Fibroblast of skin of abdomen (primary cell): Measurements from ENCODE around the gene CH25H.

ENCODE experiments used
- DNase-seq: peaks from one replicate; pipeline ENCODE4 v3.0.0-alpha.2; 2013

The CH25H gene

GRCh38 chr10:89228962-89229361 is 21.8 kb upstream of the CH25H start:
- no peak for DNase-seq

GRCh38 chr10:89228146-89228545 is 21.0 kb upstream of the CH25H start:
- no peak for DNase-seq

DNA sequence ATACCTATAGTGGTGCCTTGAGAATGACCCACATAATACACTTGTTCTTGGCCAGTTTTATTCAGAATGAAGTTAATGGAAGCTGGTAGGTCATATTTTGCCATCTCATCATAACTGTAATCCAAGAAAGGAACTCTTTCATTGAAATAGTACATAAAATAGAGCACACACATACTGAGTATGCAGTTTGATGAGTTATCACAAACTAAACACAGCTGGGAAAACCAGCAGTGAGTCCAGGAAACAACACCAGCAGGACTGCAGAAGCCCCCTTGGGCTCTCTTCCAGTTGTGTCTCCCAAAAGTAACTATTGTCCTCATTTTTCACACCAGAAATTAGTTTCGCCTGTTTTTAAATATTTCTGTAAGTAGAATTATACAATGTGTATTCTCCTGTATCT is 19.8 kb upstream of the CH25H start:
- no peak for DNase-seq

- DNase-seq: no peak
These were observed 17.8 kb upstream of the CH25H start for GRCh38 chr10:89224739-89225443.

- DNase-seq: no peak
These were observed 14.8 kb upstream of the CH25H start for GRCh38 chr10:89221919-89222318.

GRCh38 chr10:89219513-89220218 is 12.5 kb upstream of the CH25H start:
- DNase-seq: no peak

- peak; percentile 63 for DNase-seq
These were observed 10.2 kb upstream of the CH25H start for GRCh38 chr10:89217057-89217990.

DNA sequence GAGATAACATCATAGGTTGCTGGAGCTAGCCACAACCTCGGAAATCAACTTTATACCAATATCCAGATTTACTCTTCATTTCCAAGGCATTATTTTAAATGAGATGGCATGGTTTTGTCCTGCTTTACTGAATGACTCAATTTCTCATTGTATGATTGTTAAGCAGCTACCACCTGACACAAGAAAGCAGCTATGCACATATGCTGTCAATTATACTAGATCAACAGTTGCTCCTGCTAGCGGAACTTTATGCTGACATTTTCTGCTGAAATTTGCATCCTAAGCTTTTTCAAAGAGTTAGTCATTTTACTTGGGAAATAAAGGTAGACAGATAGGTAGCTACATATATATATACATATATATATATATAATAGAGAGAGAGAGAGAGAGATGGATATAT is 8.9 kb upstream of the CH25H start:
- peak; percentile 50 for DNase-seq

GRCh38 chr10:89215511-89215910 is 8.4 kb upstream of the CH25H start:
- no peak for DNase-seq

DNA sequence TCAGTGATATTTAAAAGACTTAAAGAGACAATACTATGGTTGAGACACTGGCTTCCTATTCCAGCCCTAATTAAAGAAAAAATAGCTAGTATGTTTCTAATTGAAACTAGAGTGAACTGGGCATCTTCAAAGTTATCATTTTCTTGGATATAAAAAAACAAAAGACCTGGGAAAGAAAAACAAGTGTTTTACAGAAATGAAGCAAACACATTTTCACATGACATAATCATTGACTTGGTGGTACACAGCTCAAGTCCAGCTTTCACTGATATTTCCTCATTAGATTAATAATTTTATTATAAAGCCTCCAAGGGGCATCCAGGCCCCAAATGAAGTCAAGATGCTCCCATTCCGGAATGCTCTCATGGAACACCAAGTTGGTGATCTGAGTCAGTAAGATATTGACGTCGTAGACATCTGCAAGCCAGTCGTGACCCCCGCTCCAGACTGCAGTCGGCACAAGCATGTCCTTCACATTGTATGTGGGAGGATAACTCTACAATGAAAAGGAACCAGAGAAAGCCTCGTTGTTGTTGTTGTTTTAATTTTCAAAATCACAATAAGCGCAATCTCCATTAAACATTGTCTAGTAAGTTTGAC is 7.5 kb upstream of the CH25H start:
- DNase-seq: peak; percentile 48

GRCh38 chr10:89213191-89213808 is 6.2 kb upstream of the CH25H start:
- DNase-seq: peak; percentile 51

- no peak for DNase-seq
These were observed 3.8 kb upstream of the CH25H start for GRCh38 chr10:89210794-89211425.

GRCh38 chr10:89209718-89210117 is 2.6 kb upstream of the CH25H start:
- DNase-seq: no peak

- no peak for DNase-seq
These were observed 859 bp upstream of the CH25H start for GRCh38 chr10:89207801-89208551.

DNA sequence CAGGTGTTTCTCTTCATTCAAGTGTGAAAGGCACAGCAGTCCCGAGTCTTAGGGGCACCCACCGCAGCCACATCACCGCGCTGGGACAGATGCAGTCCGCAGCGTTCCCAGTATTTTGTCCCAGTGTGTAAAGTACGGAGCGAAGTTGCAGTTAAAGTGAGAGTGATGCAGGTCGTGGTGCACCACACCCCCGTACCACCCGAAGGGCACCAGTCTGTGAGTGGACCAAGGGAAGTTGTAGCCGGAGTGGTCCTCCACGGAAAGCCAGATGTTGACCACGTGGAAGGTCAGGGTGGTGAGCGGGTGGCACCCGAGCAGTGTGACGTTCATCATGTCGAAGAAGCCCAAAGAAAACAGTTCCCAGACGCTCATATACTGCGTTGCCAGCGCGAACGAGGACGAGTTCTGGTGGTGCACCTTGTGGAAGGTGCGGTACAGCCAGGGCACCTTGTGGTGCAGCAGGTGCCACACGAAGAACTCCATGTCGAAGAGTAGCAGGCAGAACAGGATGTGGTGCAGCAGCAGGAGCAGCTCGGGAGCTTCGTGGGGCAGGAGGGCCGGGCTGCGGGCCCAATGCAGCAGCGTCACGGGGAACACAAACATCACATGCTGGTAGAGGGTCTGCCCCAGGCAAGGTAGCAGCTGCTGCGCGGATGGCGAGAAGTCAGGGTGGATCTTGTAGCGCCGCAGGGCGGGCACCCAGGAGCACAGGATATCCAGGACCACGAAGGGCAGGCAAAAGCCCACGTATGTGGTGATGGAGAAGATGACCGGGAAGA is 526 bp downstream of the CH25H start:
- DNase-seq: no peak

DNA sequence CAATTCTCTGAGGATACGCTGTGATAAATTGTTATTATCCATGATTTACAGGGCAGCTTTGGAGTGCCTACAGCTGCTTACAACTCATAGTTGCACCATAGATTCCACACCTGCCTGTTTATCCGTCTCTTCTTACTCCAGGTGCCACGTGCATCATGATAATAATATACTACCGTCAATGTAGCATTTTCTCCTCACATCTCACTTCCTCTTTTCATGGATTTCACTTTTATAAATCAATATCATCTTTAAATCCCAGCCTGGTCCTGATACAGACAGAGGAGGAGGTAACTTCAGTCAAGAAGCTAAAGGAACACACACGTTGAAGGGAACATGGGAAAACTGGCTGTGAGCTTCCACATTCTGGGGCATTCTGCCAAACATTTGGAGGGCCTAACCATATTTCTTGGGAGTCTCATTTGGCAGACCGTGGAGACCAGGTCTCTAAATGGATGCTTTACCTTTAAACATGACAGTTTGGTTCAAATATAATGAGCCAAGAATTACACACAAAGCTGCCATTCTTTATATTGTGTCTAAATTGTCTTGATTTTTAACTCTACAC is 2.4 kb downstream of the CH25H start:
- peak; percentile 78 for DNase-seq

- DNase-seq: peak; percentile 57
These were observed 3.9 kb downstream of the CH25H start for GRCh38 chr10:89203237-89203636.

DNA sequence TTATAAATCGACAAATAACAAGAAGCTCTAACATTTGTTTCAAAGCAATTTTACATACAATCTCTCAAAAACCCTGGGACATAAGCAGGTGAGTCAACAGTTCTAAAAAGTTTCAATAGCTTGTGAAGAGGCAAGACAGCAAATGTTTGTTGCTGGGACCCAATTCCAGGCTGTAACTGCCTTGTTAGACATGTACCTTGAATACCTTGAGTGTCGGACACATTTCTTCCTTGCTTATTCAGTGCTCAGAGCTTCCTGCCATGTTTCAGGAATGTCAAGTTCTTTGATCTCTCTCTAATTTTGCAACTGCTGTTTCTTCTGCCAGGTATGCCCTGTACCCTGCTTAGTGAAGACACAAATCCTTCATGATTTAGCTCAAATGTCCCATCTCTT is 5.1 kb downstream of the CH25H start:
- DNase-seq: no peak

GRCh38 chr10:89201345-89202032 is 5.6 kb downstream of the CH25H start:
- no peak for DNase-seq
